GM12878 (cell line): Measurements from ENCODE around the gene TTLL11. TPM values are rescaled to one million over a fixed set of nuclear protein-coding genes. Genes with fewer than 3 reads are reported as not detected.

Source experiments
- ATAC-seq: fragments of 200-7000 bp; cut with Tn5 transposase; 3 replicates; pipeline ENCODE4 v1.9.1; 2020; ENCODE audit warnings: mild to moderate bottlenecking, moderate library complexity
- BruUV-seq: library from RNA; stranded (reverse); fragments of 400-500 nt; replicated peaks from 2 replicates; lab custom pipeline; 2021; lab: Mats Ljungman, UMichigan
- CTCF ChIA-PET: fragments of 300-600 bp; sonication (Branson Sonifier 250); formaldehyde crosslinking; extraction: SDS; loops from one replicate; lab custom pipeline; 2021; ENCODE audit warnings: inconsistent platforms; lab: Yijun Ruan, JAX
- POLR2A ChIA-PET: fragments of 350-600 bp; formaldehyde crosslinking; extraction: SDS; loops from one replicate; lab custom pipeline; 2021; ENCODE audit warnings: inconsistent platforms; lab: Charles Lee
- RAD21 ChIA-PET: fragments of 300-600 bp; sonication (Branson Sonifier 250); formaldehyde crosslinking; loops from one replicate; lab custom pipeline; 2023; ENCODE audit warnings: antibody characterized with exemption; ENCODE audit not compliant: unreplicated experiment; lab: Charles Lee
- SMC1A ChIA-PET: fragments of 300-600 bp; sonication (Branson Sonifier 250); formaldehyde crosslinking; loops from one replicate; lab custom pipeline; 2023; ENCODE audit not compliant: unreplicated experiment, uncharacterized antibody; lab: Charles Lee
- DNase-seq: peaks from one replicate; pipeline ENCODE4 v3.0.0-alpha.2; 2011; ENCODE audit warnings: low read depth, low spot score
- FAIRE-seq: peaks from 3 replicates; lab custom pipeline; 2011; peaks lifted over from hg19 to GRCh38; lab: Jason Lieb, UNC
- H2AFZ ChIP-seq: 2 replicates; pipeline ENCODE4 v1.6.0; 2011; ENCODE audit warnings: low read depth, low read length, control low read depth; ENCODE audit not compliant: control insufficient read depth
- H3K27ac ChIP-seq: 2 replicates; pipeline ENCODE4 v1.5.1; 2011; ENCODE audit warnings: control low read depth; ENCODE audit not compliant: control insufficient read depth, insufficient read depth
- H3K27me3 ChIP-seq, 2 experiments: replicated peaks in 1 of 2; 2 replicates each; pipeline versions ENCODE4 v1.6.0 to v1.6.1; 2011; ENCODE audit warnings: low read length in 1 of 2; ENCODE audit not compliant: control insufficient read depth in 2 of 2, insufficient read depth in 2 of 2
- H3K36me3 ChIP-seq, 2 experiments: 2 replicates each; pipeline ENCODE4 v1.5.1; 2011; ENCODE audit warnings: low read length in 1 of 2; ENCODE audit not compliant: control insufficient read depth in 2 of 2, insufficient read depth in 2 of 2
- H3K4me1 ChIP-seq: 2 replicates; pipeline ENCODE4 v1.6.1; 2011; ENCODE audit warnings: mild to moderate bottlenecking, low read length, moderate library complexity, mixed read lengths; ENCODE audit not compliant: control insufficient read depth, insufficient read depth
- H3K4me2 ChIP-seq: 2 replicates; pipeline ENCODE4 v1.6.0; 2011; ENCODE audit warnings: control low read depth; ENCODE audit not compliant: control insufficient read depth, insufficient read depth
- H3K4me3 ChIP-seq: fragments of 200-600 bp; sonication (generic); 2 replicates; pipeline ENCODE4 v1.5.1; 2016
- H3K79me2 ChIP-seq: 2 replicates; pipeline ENCODE4 v1.6.0; 2011; ENCODE audit warnings: low read length; ENCODE audit not compliant: control insufficient read depth, insufficient read depth
- H3K9ac ChIP-seq: 2 replicates; pipeline ENCODE4 v1.8.0; 2011; ENCODE audit warnings: low read length, control low read depth, mixed read lengths; ENCODE audit not compliant: control insufficient read depth, insufficient read depth
- H3K9me3 ChIP-seq: replicated peaks from 3 replicates; pipeline ENCODE4 v1.5.1; 2011; ENCODE audit warnings: mild to moderate bottlenecking, low read length; ENCODE audit not compliant: control insufficient read depth, insufficient read depth
- H4K20me1 ChIP-seq: 2 replicates; pipeline ENCODE4 v1.6.0; 2011; ENCODE audit not compliant: control insufficient read depth, insufficient read depth
- BHLHE40 ChIP-seq, 2 experiments: fragments of 450-650 bp in 1 of 2; IDR thresholded peaks; 2 replicates each; pipeline ENCODE4 v1.6.1; 2011 to 2017; ENCODE audit warnings: low read depth in 2 of 2, borderline replicate concordance in 1 of 2, improper control_type of control experiment in 1 of 2, low read length in 1 of 2, mild to moderate bottlenecking in 1 of 2
- EP300 ChIP-seq, 2 experiments: fragments of 150-350 bp in 1 of 2; IDR thresholded peaks; 2 replicates each; pipeline ENCODE4 v1.6.1; 2011 to 2012; ENCODE audit warnings: low read depth in 2 of 2, low read length in 2 of 2, borderline replicate concordance in 1 of 2, improper control_type of control experiment in 1 of 2, inconsistent platforms in 1 of 2; ENCODE audit not compliant: control insufficient read depth in 1 of 2
- FOS ChIP-seq: IDR thresholded peaks from 3 replicates; pipeline ENCODE4 v1.6.1; 2011; ENCODE audit warnings: borderline replicate concordance; ENCODE audit not compliant: insufficient read length; ENCODE audit errors: extremely low read depth
- HSF1 ChIP-seq: fragments of 150-350 bp; IDR thresholded peaks from 2 replicates; pipeline ENCODE4 v1.6.1; 2014; ENCODE audit warnings: mild to moderate bottlenecking, low read depth, low read length
- IRF3 ChIP-seq: fragments of 450-650 bp; IDR thresholded peaks from 2 replicates; pipeline ENCODE4 v1.6.1; 2014; ENCODE audit warnings: mild to moderate bottlenecking
- KDM1A ChIP-seq: fragments of 200-600 bp; sonication (generic); IDR thresholded peaks from 2 replicates; pipeline ENCODE4 v1.6.1; 2016; ENCODE audit warnings: borderline replicate concordance
- LARP7 ChIP-seq: fragments of 450-650 bp; IDR thresholded peaks from 2 replicates; pipeline ENCODE4 v1.6.1; 2017; ENCODE audit warnings: mild to moderate bottlenecking
- NFYB ChIP-seq: IDR thresholded peaks from 2 replicates; pipeline ENCODE4 v1.6.1; 2011; ENCODE audit warnings: low read depth, mild to moderate bottlenecking, low read length, improper control_type of control experiment, moderate library complexity; ENCODE audit not compliant: insufficient read depth
- NR2F1 ChIP-seq: fragments of 450-650 bp; conservative IDR thresholded peaks from 2 replicates; pipeline ENCODE4 v1.6.1; 2017; ENCODE audit warnings: mild to moderate bottlenecking
- PAX8 ChIP-seq: fragments of 450-650 bp; IDR thresholded peaks from 2 replicates; pipeline ENCODE4 v1.6.1; 2017; ENCODE audit warnings: mild to moderate bottlenecking, moderate library complexity
- POLR2AphosphoS5 ChIP-seq: IDR thresholded peaks from 2 replicates; pipeline ENCODE4 v1.6.1; 2011; ENCODE audit warnings: mild to moderate bottlenecking, low read length, inconsistent platforms
- RAD21 ChIP-seq: IDR thresholded peaks from 2 replicates; pipeline ENCODE4 v1.6.1; 2011; ENCODE audit warnings: mild to moderate bottlenecking, low read depth, low read length, moderate library complexity; ENCODE audit not compliant: insufficient read depth
- RBBP5 ChIP-seq: fragments of 200-600 bp; sonication (generic); conservative IDR thresholded peaks from 2 replicates; pipeline ENCODE4 v1.6.1; 2016
- SMARCA5 ChIP-seq: fragments of 450-650 bp; IDR thresholded peaks from 2 replicates; pipeline ENCODE4 v1.6.1; 2017; ENCODE audit warnings: mild to moderate bottlenecking
- SMC3 ChIP-seq: IDR thresholded peaks from 2 replicates; pipeline ENCODE4 v1.6.1; 2011; ENCODE audit warnings: low read length, improper control_type of control experiment, borderline replicate concordance
- TAF1 ChIP-seq: IDR thresholded peaks from 2 replicates; pipeline ENCODE4 v1.6.1; 2011; ENCODE audit warnings: mild to moderate bottlenecking, low read depth, low read length, borderline replicate concordance
- TCF12 ChIP-seq: IDR thresholded peaks from 2 replicates; pipeline ENCODE4 v1.6.1; 2011; ENCODE audit warnings: low read depth, mild to moderate bottlenecking, low read length
- WGBS: methylation state at CpG from one replicate; pipeline ENCODE4 v1.1.6; 2016; ENCODE audit warnings: low lambda C conversion rate; ENCODE audit not compliant: insufficient replicate concordance, insufficient coverage; ENCODE audit errors: missing lambda C conversion rate; 5-methylcytosine and 5-hydroxymethylcytosine counted together
- in situ Hi-C: fragments of 300-500 bp; cut with MboI; formaldehyde crosslinking; loops from 9 replicates; pipeline ENCODE4 v1.14.3; 2018; ENCODE audit warnings: mixed read lengths
- intact Hi-C: fragments of 100-400 bp; cut with micrococcal nuclease; formaldehyde crosslinking; loops from one replicate; pipeline ENCODE4 v1.14.2; 2022; ENCODE audit not compliant: unreplicated experiment
- polyA plus RNA-seq, 11 experiments: library from polyadenylated mRNA; depleted of rRNA in 4 of 11; unstranded in 6 of 11; stranded (reverse) in 5 of 11; fragments of >200 nt; fragmentation: Nextera tagmentation in 4 of 11; fragmentation: Illumina TruSeq in 1 of 11; extraction: Ambion mirVana in 4 of 11; extraction: Trizol in 1 of 11; gene quantifications; 1 replicate in 1 of 11; 2 replicates in 10 of 11; pipeline versions ENCODE4 v1.2.1 to v1.2.3, GENCODE V29; 2011 to 2016; ENCODE audit warnings: inconsistent platforms in 2 of 11, missing spikeins in 2 of 11, low read depth in 1 of 11
- total RNA-seq, 4 experiments: library from RNA; depleted of rRNA in 3 of 4; stranded (reverse); fragments of >200 nt in 3 of 4; fragmentation: Illumina TruSeq in 1 of 4; extraction: Trizol in 1 of 4; gene quantifications; 2 replicates each; pipeline versions ENCODE4 v1.2.1 to v1.2.3, GENCODE V29; 2013 to 2021
- TF ChIP-seq, protein P1 (sequence below): fragments of 450-650 bp; IDR thresholded peaks from 2 replicates; pipeline ENCODE4 v1.6.1; 2017; ENCODE audit warnings: mild to moderate bottlenecking, moderate library complexity

TTLL11 gene
- total and polyA plus RNA-seq, 10 of the 15 experiments (the other 5 are each of a cell fraction or from before 2014, with no cell fraction given) = 1.2 to 3.7 (median 2.9) TPM

- Histone ChIP-seq H3K79me2 (no peaks in the 10 kb centered on the region), H4K20me1 (no peaks in the 10 kb centered on the region; the same call in 1 of the 2 replicates), H3K4me3 (no peak overlapping the region), H3K9ac (no peak overlapping the region)
- TF ChIP-seq SMARCA5 = no peak
- TF ChIP-seq, protein P1, sequence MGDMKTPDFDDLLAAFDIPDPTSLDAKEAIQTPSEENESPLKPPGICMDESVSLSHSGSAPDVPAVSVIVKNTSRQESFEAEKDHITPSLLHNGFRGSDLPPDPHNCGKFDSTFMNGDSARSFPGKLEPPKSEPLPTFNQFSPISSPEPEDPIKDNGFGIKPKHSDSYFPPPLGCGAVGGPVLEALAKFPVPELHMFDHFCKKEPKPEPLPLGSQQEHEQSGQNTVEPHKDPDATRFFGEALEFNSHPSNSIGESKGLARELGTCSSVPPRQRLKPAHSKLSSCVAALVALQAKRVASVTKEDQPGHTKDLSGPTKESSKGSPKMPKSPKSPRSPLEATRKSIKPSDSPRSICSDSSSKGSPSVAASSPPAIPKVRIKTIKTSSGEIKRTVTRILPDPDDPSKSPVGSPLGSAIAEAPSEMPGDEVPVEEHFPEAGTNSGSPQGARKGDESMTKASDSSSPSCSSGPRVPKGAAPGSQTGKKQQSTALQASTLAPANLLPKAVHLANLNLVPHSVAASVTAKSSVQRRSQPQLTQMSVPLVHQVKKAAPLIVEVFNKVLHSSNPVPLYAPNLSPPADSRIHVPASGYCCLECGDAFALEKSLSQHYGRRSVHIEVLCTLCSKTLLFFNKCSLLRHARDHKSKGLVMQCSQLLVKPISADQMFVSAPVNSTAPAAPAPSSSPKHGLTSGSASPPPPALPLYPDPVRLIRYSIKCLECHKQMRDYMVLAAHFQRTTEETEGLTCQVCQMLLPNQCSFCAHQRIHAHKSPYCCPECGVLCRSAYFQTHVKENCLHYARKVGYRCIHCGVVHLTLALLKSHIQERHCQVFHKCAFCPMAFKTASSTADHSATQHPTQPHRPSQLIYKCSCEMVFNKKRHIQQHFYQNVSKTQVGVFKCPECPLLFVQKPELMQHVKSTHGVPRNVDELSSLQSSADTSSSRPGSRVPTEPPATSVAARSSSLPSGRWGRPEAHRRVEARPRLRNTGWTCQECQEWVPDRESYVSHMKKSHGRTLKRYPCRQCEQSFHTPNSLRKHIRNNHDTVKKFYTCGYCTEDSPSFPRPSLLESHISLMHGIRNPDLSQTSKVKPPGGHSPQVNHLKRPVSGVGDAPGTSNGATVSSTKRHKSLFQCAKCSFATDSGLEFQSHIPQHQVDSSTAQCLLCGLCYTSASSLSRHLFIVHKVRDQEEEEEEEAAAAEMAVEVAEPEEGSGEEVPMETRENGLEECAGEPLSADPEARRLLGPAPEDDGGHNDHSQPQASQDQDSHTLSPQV = no peak
- no peak for TF ChIP-seq NR2F1
- TF ChIP-seq RAD21 = no peak
- TF ChIP-seq HSF1 = no peak
- TF ChIP-seq NFYB = no peak
- TF ChIP-seq KDM1A = no peak
- no peak for TF ChIP-seq BHLHE40 (IDR thresholded peaks at IDR 0.05; ENCODE audit: borderline replicate concordance in 1 of 2, low read depth in 2 of 2, low read length in 1 of 2)
- TF ChIP-seq FOS = no peak
- TF ChIP-seq RBBP5 = no peak
- TF ChIP-seq POLR2AphosphoS5 = no peak
- no peak for TF ChIP-seq EP300 (IDR thresholded peaks at IDR 0.05; ENCODE audit: borderline replicate concordance in 1 of 2, control insufficient read depth in 1 of 2, low read depth in 2 of 2, low read length in 2 of 2)
- no peak for TF ChIP-seq TCF12
- no peak for TF ChIP-seq TAF1
- no peak for TF ChIP-seq LARP7
- TF ChIP-seq PAX8 = no peak
- no peak for TF ChIP-seq SMC3
- no peak for TF ChIP-seq IRF3
- TF ChIP-seq, all 136 proteins: peak for 0
- ATAC-seq (no peak), DNase-seq (no peak), FAIRE-seq (no peak)
- H3K27me3 ChIP-seq = no peaks in the 10 kb centered on the region; a peak in 1 of 4 replicates
- ChIA-PET CTCF (no interaction called here), RAD21 (no interaction called here), SMC1A (no interaction called here), POLR2A (no interaction called here)
- no peak overlapping the region for H2AFZ ChIP-seq
- no peak overlapping the region for H3K27ac ChIP-seq
- no peaks in the 10 kb centered on the region for H3K4me1 ChIP-seq
- intact Hi-C loops (no loop called here), in situ Hi-C loops (no loop called here)
- no peak overlapping the region for H3K4me2 ChIP-seq
- BruUV-seq = no TSS peak
- H3K36me3 ChIP-seq = no peaks in the 10 kb centered on the region
- 59% methylated on average over 28 of the region's 29 CpGs for WGBS
- no peaks in the 10 kb centered on the region for H3K9me3 ChIP-seq
Observed at GRCh38 chr9:121852651-121853616, 240.2 kb downstream of the TTLL11 start.
